NOMO-1 (cell line): ENCODE measurements around the gene LMAN2.
"Not testable (repeated sequence)": the region's sequence is repeated elsewhere in the genome, so short reads cannot be mapped to it uniquely, and the experiment has no call there.

ENCODE experiments used
- DNase-seq, 2 experiments: peaks; one replicate each; lab custom pipeline; 2025; ENCODE audit not compliant: unreplicated experiment in 2 of 2; lab: John Stamatoyannopoulos, UW

The LMAN2 gene

GRCh38 chr5:177380805-177381126 is 29.3 kb upstream of the LMAN2 start:
- DNase-seq, result no peak

- DNase-seq, result no peak
Measured at GRCh38 chr5:177378884-177379883, 27.7 kb upstream of the LMAN2 start.

GRCh38 chr5:177377851-177378776 is 26.6 kb upstream of the LMAN2 start:
- no peak for DNase-seq

- no peak for DNase-seq
Measured at GRCh38 chr5:177376107-177376506, 24.6 kb upstream of the LMAN2 start.

GRCh38 chr5:177375516-177375915 is 24.0 kb upstream of the LMAN2 start:
- not testable (repeated sequence) for DNase-seq

- DNase-seq, result no peak
Measured at GRCh38 chr5:177374211-177374610, 22.7 kb upstream of the LMAN2 start.

DNA sequence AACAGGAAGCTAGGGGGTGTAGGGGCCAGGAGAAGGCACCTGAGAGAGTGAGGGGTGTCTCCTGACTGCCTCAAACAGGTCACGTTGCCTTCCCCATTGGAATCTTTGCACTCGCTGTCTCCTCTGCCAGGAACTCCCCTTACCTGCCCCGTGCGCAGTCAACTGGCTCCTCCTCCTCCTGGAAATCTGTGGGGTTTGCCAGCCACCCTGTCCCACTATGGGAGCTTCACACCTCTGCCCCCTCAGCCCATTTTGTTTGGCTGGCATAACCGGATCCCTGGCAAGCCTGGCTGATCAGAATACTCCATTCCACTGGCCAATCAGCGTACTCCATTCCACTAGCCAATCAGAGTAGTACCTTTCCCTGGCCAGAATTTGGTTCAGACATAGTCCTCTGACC is 22.3 kb upstream of the LMAN2 start:
- DNase-seq, result no peak

GRCh38 chr5:177372910-177373309 is 21.4 kb upstream of the LMAN2 start:
- no peak for DNase-seq

DNA sequence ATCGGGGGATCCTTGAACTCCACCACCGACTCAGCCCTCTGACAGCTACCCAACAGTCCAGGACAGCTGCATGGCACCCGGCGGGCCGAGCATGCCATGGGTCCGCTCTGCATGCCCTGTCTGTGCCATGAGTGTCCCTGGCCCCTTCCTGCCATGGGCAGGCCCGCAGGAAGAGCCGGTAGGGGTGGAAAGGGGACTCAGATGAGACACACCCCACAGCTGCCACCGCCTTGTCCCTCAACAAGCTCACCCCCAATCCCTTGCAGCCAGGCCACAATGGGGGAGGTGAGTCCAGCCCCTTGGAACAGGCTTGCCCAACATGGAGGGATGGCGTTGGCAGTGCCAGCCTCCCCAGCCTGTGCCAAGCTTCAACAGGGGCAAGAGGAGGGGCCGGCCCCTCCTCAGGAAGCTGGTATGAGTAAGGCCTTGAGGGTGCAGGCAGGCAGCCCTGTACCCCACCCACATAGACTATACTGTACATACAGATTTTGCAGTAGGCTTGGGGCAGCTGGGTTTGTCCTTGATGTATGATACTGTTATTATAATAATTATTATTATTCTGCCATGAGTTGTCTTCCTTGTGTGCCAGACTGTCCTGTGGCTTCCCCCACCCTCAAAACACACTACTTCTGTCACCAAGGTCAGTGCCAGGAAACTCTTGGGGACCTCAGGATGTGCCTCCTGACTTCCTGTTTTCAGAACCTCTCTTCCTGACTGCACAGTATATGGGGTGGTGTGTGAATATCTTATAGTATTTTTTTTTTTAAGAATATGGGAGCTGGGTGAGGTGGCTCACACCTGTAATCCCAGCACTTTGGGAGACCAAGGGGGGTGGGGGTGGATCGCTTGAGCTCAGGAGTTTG is 20.8 kb upstream of the LMAN2 start:
- DNase-seq, result no peak

GRCh38 chr5:177371120-177372033 is 19.9 kb upstream of the LMAN2 start:
- no peak for DNase-seq

- no peak for DNase-seq
Measured at GRCh38 chr5:177370488-177371119, 19.1 kb upstream of the LMAN2 start.

- DNase-seq, result no peak
Measured at GRCh38 chr5:177369645-177370440, 18.4 kb upstream of the LMAN2 start.

DNA sequence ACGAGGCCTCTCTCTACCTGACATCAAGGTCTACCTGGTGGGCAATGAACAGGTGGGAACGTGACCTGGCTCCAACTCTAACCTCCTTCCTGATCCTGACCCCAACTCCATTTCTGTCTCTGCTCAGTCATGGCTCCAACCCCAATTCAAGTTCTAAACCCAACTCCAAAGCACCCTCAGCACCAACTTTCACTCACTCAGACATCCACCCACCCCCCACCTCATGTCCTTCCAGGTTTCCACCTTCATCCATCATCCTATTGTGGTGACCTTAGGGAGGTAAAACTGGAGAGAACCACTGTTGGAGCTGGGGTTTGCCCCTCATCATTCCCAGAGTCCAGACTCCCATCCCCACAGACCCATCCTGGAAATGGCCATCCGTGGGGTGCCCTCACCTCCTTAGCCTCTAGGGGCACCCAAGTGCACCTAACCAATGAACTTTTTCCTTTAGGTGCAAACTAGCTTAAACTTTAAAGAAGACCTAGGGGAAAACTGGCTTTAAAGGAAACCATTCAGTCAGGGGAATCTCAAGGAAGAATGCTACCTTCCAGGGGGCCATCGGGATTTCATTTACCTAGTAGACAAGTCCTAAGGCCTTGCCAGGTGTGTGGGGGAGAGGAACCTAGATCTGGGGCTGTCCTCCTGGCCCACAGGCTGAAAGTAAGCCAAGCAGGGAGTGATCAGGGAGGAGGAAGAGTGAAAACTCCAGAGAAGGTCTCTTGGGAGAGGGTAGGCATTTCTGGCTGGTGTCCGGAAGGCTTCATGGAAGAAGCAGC is 17.6 kb upstream of the LMAN2 start:
- no peak for DNase-seq

- DNase-seq, result no peak
Measured at GRCh38 chr5:177367981-177368868, 16.8 kb upstream of the LMAN2 start.

- no peak for DNase-seq
Measured at GRCh38 chr5:177367323-177367848, 15.9 kb upstream of the LMAN2 start.
